Panc1 (cell line): Measurements from ENCODE around the gene MRPL20. TPM values are rescaled to one million over a fixed set of nuclear protein-coding genes. Genes with fewer than 3 reads are reported as not detected.

ENCODE experiments used
- ATAC-seq: fragments of 200-7000 bp; cut with Tn5 transposase; 2 replicates; pipeline ENCODE4 v1.9.1; 2020; ENCODE audit warnings: mild to moderate bottlenecking, moderate library complexity
- BruUV-seq: library from RNA; stranded (reverse); fragments of 400-500 nt; replicated peaks from 2 replicates; lab custom pipeline; 2021; lab: Mats Ljungman, UMichigan
- CTCF ChIA-PET: fragments of 300-600 bp; sonication (Branson Sonifier 250); formaldehyde crosslinking; loops from one replicate; lab custom pipeline; 2022; ENCODE audit warnings: antibody characterized with exemption; lab: Charles Lee
- POLR2A ChIA-PET: fragments of 300-600 bp; sonication (Branson Sonifier 250); formaldehyde crosslinking; loops from one replicate; lab custom pipeline; 2022; ENCODE audit warnings: antibody characterized with exemption; lab: Charles Lee
- DNase-seq: peaks from one replicate; pipeline ENCODE4 v3.0.0-alpha.2; 2010; ENCODE audit warnings: low read depth, low spot score
- H3K27ac ChIP-seq: 2 replicates; pipeline ENCODE4 v1.5.1; 2011; ENCODE audit warnings: mild to moderate bottlenecking, low read length, inconsistent platforms
- H3K27me3 ChIP-seq: fragments of 200-500 bp; sonication (Bioruptor generic); 2 replicates; pipeline ENCODE4 v1.6.0; 2014; ENCODE audit warnings: low read length, inconsistent platforms; ENCODE audit not compliant: control insufficient read depth, insufficient read depth
- H3K36me3 ChIP-seq: fragments of 200-500 bp; sonication (Bioruptor generic); 2 replicates; pipeline ENCODE4 v1.5.1; 2014; ENCODE audit warnings: inconsistent platforms, mild to moderate bottlenecking, low read length, moderate library complexity; ENCODE audit not compliant: control insufficient read depth, insufficient read depth
- H3K4me1 ChIP-seq: 2 replicates; pipeline ENCODE4 v1.5.1; 2011; ENCODE audit warnings: inconsistent platforms, mild to moderate bottlenecking, low read length, moderate library complexity; ENCODE audit not compliant: control insufficient read depth, insufficient read depth
- H3K4me3 ChIP-seq, 2 experiments: 2 replicates each; pipeline ENCODE4 v1.5.1; 2011 to 2012; ENCODE audit warnings: low read depth in 2 of 2, low read length in 2 of 2, mild to moderate bottlenecking in 2 of 2, inconsistent platforms in 1 of 2, moderate library complexity in 1 of 2
- H3K9me3 ChIP-seq: fragments of 200-500 bp; sonication (Bioruptor generic); 2 replicates; pipeline ENCODE4 v1.5.1; 2014; ENCODE audit warnings: low read depth, mild to moderate bottlenecking, inconsistent platforms, low read length, moderate library complexity; ENCODE audit not compliant: control insufficient read depth, insufficient read depth
- CTCF ChIP-seq: fragments of 450-650 bp; IDR thresholded peaks from 2 replicates; pipeline ENCODE4 v1.5.1; 2017; ENCODE audit warnings: mild to moderate bottlenecking
- POLR2AphosphoS5 ChIP-seq: IDR thresholded peaks from 2 replicates; pipeline ENCODE4 v1.6.1; 2012; ENCODE audit warnings: mild to moderate bottlenecking, low read depth, low read length, moderate library complexity
- REST ChIP-seq, 2 experiments: IDR thresholded peaks; 2 replicates each; pipeline ENCODE4 v1.6.1; 2011 to 2012; ENCODE audit warnings: low read depth in 2 of 2, control low read depth in 1 of 2, low read length in 1 of 2, mild to moderate bottlenecking in 1 of 2, moderate library complexity in 1 of 2; ENCODE audit not compliant: insufficient read depth in 1 of 2
- SIN3A ChIP-seq: IDR thresholded peaks from 2 replicates; pipeline ENCODE4 v1.6.1; 2012; ENCODE audit warnings: low read depth, mild to moderate bottlenecking, low read length, moderate library complexity, borderline replicate concordance; ENCODE audit not compliant: insufficient read depth
- TCF7L2 ChIP-seq: IDR thresholded peaks from 2 replicates; pipeline ENCODE4 v1.6.1; 2011; ENCODE audit warnings: mild to moderate bottlenecking, low read depth, low read length, inconsistent platforms
- in situ Hi-C: cut with HindIII; loops from 2 replicates; pipeline ENCODE4 v1.10.0; 2016; ENCODE audit warnings: low sequenced_read_pairs, low pct_unique_long_range_greater_than_20kb
- intact Hi-C: fragments of 100-400 bp; cut with micrococcal nuclease; formaldehyde crosslinking; loops from one replicate; pipeline ENCODE4 v1.10.0; 2022; ENCODE audit not compliant: unreplicated experiment
- total RNA-seq: library from RNA; stranded (reverse); gene quantifications from one replicate; pipeline ENCODE4 v1.2.1, GENCODE V29; 2021; ENCODE audit not compliant: unreplicated experiment

MRPL20 gene
- total RNA-seq, 1 experiment from 2014 or later: 196 TPM

GRCh38 chr1:1356796-1357401 lies 50.2 kb downstream of the MRPL20 start:
- Histone ChIP-seq H3K27ac (peak overlapping the region; percentile 93), H3K4me3 (peak overlapping the region; percentile 44 to 49), H3K36me3 (no peaks in the 10 kb centered on the region), H3K9me3 (no peaks in the 10 kb centered on the region), H3K4me1 (peaks cover 76% of the 10 kb centered on the region), H3K27me3 (no peaks in the 10 kb centered on the region)
- POLR2A ChIA-PET: no interaction called here
- DNase-seq (no peak), ATAC-seq (peak; percentile 11)
- TF ChIP-seq POLR2AphosphoS5 (no peak), SIN3A (no peak), REST (IDR thresholded peaks at IDR 0.05; ENCODE audit: insufficient read depth in 1 of 2, low read depth in 2 of 2, low read length in 1 of 2) (no peak), TCF7L2 (no peak), CTCF (no peak)
- BruUV-seq: no TSS peak
- intact Hi-C loops (no loop called here), in situ Hi-C loops (no loop called here)
- CTCF ChIA-PET: no interaction called here

- peak overlapping the region in 1 of 2 experiments; percentile 44; a peak in 3 of 4 replicates for H3K4me3 ChIP-seq
- in situ Hi-C loops: no loop called here
- CTCF ChIA-PET: no interaction called here
- DNase-seq: no peak
- no peaks in the 10 kb centered on the region for H3K36me3 ChIP-seq
- no TSS peak for BruUV-seq
- TF ChIP-seq TCF7L2: no peak
- no peak for TF ChIP-seq REST (IDR thresholded peaks at IDR 0.05; ENCODE audit: insufficient read depth in 1 of 2, low read depth in 2 of 2, low read length in 1 of 2)
- TF ChIP-seq POLR2AphosphoS5: no peak; the same call in 1 of the 2 replicates
- no peak for TF ChIP-seq CTCF
- no peak for TF ChIP-seq SIN3A
- H3K9me3 ChIP-seq: no peaks in the 10 kb centered on the region
- no peak for ATAC-seq
- peak overlapping the region; percentile 93; the same call in 1 of the 2 replicates for H3K27ac ChIP-seq
- H3K4me1 ChIP-seq: peaks cover 75% of the 10 kb centered on the region
- H3K27me3 ChIP-seq: no peaks in the 10 kb centered on the region
- POLR2A ChIA-PET: no interaction called here
- intact Hi-C loops: no loop called here
Measured at GRCh38 chr1:1356166-1356795, 50.8 kb downstream of the MRPL20 start.
